Sciatic nerve (tissue), 2 donors: ENCODE measurements around the gene GRK3. TPM values are rescaled to one million over a fixed set of nuclear protein-coding genes. Genes with fewer than 3 reads are reported as not detected.
"Not testable (repeated sequence)": the region's sequence is repeated elsewhere in the genome, so short reads cannot be mapped to it uniquely, and the experiment has no call there.

Experiments
- ATAC-seq: fragments of 200-7000 bp; cut with Tn5 transposase; one replicate; pipeline ENCODE4 v1.9.1; 2020; ENCODE audit warnings: mild to moderate bottlenecking, moderate library complexity
- DNase-seq: peaks from one replicate; pipeline ENCODE4 v3.0.0-alpha.2; 2020; ENCODE audit warnings: low spot score
- intact Hi-C: fragments of 100-400 bp; cut with DNase I; formaldehyde crosslinking; loops from one replicate; pipeline ENCODE4 v1.14.2; 2022
- total RNA-seq: library from RNA; stranded (reverse); fragmentation: NEBNext Ultra II Directional; extraction: Animal tissue kit (Norgen Biotek cat#: 25700); gene quantifications from one replicate; pipeline ENCODE4 v1.2.1, GENCODE V29; 2021
- donor health status: DM: no; HTN: no; CAD: no.
- donor health status: DM: no; HTN: no; CAD: no.

Gene GRK3
- total RNA-seq, 1 donor from 2014 or later: 13.5 TPM

DNA sequence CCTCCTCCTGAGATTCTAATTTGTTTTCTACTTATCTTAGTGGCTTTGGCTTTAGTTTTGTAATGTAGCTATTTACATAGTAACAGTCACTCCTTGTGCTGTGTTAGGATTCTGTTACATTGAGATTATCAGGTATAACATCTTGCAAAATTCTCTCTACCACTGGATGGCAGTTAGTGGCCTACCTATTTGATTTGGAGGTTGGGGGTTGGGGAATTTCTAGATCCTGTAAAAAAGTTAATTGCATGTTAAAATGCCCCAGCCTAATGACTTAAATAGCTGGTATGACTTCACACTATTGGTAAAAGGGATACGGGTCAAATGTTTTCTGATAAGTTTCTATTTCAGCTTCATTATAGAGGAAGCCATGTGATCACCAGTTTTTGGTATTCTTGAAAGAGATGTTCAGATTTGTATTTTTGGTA, 2.8 kb downstream of the GRK3 start:
- no peak for ATAC-seq
- intact Hi-C loops: no loop called here

DNA sequence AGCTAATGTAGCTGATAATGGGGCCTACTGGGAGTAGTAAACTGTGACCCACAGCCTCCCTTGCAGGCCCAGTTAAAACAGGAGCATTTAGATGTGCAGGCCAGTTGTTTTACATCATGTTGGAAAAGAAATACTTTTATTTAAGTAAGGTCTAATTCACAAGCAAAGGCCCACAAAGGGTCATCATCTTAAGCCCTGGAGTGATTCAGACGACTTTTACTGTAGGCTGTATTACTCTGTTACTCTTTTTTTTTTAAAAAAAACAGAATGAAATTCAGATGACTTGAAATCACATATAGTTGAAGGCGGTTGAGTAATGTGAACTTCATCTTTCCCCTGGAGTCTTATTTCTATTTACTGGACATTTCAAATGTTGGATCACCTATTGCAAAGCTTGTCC, 3.6 kb downstream of the GRK3 start:
- ATAC-seq, DNase-seq, intact Hi-C loops: not testable (repeated sequence)

More for the DNA sequence above, 2.8 kb downstream of the GRK3 start:
- no peak for DNase-seq

DNA sequence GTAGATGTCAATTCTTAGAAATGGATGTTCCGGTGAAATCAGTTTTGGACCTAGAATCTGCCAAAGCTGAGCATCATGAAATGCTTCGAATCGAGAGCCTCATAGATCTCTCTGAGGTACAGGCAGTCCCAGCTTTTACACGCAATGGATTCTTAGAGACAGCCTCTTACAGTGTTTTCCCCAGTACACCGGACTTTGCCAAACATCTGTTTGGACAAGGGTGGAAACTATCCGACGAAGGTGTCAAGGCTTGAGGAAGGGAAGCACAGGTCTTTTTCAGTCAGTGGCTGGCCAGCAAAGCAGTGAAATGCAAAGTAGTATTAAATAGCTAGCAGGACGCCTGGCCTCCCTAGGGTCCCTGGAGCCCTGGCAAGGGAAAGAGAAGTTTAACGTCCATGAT, 4.9 kb downstream of the GRK3 start:
- DNase-seq (no peak), ATAC-seq (no peak)
- intact Hi-C loops: no loop called here

DNA sequence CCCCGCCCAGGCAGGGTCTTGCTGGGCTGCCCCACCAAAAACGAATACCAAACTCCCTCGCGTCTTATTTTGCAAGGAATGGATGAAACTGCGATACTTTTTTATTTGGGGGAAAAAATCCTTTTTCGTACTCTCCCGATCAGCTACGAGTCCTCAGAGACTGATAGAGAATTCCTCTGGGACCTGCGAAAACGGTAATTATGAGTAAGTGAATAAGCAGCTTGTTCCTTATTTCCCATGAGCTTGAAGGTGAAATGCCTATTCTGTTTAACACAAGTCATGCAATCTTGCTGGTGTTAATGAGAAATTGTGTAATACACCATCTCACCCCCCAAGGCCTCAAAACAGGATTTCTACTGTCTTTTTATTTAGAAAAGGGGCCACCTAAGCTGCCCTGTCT, 5.5 kb downstream of the GRK3 start:
- intact Hi-C loops: no loop called here
- DNase-seq (no peak), ATAC-seq (no peak)

DNA sequence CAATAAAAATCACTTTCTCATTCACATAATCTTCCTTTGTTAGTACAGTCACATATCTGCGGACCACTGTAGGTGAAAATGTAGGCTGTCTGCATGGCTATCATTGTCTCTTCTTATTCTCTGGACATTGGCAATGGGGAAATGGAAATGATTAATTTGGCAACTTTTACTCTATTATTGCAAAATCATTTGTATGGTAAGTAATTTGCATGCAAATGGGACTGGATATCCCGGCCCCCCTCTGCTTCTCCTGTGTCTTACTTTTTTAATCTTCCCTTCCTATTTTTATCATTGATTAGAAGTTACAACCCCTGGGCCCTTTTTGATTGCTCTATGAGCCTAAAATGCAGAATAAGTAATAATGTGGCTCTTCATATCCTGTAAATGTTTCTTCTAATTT, 6.0 kb downstream of the GRK3 start:
- ATAC-seq (no peak), DNase-seq (no peak)
- intact Hi-C loops: no loop called here

DNA sequence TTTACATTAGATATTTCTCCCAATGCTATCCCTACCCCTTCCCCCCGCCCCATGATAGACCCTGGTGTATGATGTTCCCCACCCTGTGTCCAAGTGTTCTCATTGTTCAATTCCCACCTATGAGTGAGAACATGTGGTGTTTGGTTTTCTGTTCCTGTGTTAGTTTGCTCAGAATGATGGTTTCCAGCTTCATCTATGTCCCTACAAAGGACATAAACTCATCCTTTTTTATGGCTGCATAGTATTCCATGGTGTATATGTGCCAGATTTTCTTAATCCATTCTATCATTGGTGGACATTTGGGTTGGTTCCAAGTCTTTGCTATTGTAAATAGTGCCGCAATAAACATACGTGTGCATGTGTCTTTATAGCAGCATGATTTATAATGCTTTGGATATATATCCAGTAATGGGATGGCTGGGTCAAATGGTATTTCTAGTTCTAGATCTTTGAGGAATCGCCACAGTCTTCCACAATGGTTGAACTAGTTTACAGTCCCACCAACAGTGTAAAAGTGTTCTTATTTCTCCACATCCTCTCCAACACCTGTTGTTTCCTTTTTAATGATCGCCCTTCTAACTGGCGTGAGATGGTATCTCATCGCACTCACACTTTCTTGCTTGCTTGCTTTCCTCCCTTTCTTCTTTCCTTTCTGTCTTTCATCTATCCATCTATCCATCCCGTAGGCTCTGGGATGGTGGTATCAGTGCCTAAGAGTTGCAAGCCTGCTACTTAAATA, 7.7 kb downstream of the GRK3 start:
- DNase-seq, ATAC-seq, intact Hi-C loops: not testable (repeated sequence)

DNA sequence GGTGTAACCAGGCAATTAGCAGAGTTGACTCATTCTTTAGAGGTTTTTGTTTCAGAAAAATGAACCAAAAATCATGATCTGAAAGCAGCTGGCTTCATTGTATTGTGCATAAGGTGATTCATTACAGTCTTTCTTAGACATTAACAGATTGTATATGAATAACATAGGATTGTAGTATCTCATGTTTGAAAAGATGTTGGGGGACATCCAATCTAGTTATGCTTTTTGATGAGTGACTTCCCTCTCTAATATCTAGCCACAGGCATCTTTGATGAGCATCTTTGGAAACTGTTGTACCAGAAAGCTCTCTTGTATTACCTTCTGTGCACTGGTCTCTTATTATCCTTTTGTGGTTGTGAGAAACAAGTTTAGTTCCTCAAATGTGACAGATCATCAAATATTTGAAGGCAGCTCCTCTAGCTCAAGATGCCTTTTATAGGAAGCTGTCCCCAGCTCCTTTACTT, 8.3 kb downstream of the GRK3 start:
- intact Hi-C loops: no loop called here
- ATAC-seq (no peak), DNase-seq (no peak)

DNA sequence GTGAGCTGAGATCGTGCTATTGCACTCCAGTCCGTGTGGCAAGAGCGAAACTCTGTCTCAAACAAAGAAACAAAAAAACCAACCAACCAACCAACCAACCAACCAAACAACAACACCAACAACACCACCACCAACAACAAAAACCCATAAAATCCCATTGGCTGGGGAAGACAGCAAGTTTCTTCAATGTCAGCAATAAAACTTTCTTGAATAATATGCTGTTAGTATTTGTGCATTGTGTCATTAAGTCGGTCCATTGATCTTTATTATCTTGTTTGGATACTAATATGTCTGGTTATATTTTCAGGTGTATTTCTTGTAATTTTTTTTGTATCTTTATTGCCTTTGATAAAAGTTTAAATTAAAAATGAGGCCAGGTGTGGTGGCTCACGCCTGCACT, 9.4 kb downstream of the GRK3 start:
- no peak for ATAC-seq
- no peak for DNase-seq
- intact Hi-C loops: no loop called here

DNA sequence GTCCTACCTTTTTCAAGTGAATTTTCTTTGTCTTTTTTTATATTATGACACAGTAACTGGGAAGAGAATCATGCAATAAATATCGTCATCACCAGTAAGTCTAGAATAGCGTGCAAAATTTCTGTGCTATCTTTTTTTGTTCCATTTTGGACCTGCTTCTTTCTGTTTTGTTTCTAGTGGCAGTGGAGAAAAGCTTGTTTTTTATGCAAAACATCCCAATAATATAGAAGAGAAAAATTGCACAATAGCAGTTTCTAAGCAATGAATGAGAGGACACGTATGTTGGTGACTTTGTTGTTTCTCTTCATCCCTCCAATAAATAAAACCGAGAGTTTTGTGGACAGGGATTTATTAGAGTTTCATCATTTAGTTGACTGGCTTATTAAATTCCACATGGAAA, 10.3 kb downstream of the GRK3 start:
- intact Hi-C loops: no loop called here
- DNase-seq (no peak), ATAC-seq (no peak)

DNA sequence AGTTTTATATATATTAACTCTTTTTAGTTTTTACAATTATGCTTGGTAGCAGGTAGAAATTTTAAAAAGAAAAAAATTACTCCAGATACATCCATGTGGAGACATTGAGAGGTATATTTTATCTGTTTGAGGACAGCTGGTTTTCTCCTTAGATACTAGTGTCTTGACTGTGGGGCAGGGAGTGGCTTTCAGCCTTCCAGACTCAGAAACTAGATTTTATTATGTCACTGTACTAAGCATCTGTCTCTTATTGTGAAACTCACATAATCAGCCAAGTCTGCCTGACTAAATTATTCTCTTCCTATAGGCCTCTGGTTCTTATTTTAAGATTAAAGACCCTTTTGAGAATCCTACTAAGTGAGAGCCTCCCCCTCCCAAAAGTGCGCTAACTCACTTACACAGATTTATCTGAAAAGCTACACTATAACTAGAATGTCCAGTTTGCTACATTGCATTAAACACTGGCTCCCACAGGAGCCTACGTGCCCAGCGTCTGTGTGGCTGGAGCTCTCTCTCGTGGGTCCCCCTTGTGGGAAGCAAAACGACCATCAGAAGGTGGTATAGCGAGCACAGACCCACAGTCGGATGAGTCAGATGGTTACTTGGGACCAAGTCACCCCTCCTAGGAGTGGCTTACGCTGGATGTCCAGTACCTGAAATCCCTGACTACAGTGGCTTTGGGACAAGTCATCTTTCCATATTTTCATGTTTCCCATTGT, 11.4 kb downstream of the GRK3 start:
- intact Hi-C loops, DNase-seq, ATAC-seq: not testable (repeated sequence)

DNA sequence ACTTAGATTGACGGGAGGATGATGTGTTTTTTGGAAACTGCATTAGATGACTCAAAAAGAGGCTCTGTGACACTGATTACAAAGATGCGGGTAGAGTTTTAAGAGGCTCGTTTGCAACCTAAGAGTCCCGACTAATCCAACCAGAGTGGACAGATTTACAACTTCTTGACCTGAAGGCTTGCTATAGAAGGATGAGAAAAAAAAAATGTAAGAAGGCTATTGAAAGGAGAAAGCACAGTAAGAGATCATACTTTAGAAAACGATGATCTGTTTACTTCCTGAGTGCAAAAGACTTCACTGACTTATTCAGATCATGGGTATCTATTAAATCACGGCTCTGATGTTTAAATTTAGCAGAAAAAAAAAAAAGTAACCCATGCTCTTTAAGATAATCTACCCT, 17.0 kb downstream of the GRK3 start:
- DNase-seq, intact Hi-C loops, ATAC-seq: not testable (repeated sequence)

DNA sequence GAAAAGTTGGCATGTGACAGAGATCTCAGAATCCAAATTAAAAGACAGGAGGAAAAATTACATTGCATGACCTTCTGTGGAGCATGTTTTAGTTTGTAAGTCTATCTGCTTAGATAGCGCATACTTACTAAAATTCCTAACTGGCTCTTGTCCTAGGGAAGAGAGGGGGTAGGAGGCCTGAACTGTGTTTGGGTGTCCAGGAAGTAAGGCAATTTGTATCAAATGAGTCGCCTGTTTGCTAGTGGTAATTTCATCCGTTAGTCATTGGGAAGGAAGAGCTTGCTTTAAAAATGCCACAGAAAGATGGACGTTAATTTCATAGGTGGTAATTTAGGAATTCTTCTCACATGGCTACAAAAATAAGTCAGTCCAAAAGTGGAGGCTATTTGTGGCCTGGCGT, 18.5 kb downstream of the GRK3 start:
- ATAC-seq: no peak
- intact Hi-C loops: no loop called here
- no peak for DNase-seq

DNA sequence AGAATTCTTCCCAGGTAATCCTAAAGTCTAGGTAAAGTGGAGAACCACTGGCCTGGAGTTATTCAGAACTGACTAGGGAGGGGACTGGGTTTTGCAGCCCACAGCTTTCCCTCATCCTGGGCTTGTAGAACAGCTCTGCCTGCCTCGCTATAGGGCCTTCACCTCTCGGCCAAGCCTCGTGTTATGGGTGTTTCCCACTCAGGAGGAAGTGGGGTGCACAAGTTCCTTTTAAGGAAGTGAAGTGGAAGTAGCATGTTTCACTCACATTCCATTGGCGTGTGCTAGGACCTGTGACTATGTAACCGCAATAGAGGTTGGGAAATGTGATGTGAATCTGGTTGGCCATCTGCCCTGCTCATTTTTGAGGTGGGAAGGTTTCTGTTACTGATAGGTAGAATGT, 20.5 kb downstream of the GRK3 start:
- ATAC-seq, intact Hi-C loops, DNase-seq: not testable (repeated sequence)

DNA sequence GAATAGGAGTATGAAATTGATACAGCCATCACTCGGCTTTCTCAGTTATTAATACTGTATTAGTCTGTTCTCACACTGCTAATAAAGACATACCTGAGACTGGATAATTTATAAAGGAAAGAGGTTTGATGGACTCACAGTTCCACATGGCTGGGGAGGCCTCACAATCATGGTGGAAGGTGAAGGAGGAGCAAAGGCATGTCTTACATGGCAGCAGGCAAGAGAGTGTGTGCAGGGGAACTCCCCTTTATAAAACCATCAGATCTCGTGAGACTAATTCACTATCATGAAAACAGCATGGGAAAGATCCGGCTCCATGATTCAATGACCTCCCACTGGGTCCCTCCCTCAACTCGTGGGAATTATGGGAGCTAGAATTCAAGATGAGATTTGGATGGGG, 25.2 kb downstream of the GRK3 start:
- intact Hi-C loops, ATAC-seq, DNase-seq: not testable (repeated sequence)

DNA sequence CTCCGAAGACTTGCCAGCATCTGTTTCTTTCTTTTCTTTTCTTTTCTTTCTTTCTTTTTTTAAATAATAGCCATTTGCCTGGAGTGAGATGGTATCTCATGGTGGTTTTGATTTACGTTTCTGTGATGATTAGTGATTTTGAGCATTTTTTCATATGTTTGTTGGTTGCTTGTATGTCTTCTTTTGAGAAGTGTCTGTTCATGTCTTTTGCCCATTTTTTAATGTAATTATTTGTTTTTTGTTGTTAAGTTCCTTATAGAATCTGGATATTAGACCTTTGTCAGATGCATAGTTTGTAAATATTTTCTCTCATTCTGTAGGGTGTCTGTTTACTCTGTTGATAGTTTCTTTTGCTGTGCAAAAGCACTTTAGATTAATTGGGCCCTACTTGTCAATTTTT, 28.8 kb downstream of the GRK3 start:
- DNase-seq, intact Hi-C loops, ATAC-seq: not testable (repeated sequence)

DNA sequence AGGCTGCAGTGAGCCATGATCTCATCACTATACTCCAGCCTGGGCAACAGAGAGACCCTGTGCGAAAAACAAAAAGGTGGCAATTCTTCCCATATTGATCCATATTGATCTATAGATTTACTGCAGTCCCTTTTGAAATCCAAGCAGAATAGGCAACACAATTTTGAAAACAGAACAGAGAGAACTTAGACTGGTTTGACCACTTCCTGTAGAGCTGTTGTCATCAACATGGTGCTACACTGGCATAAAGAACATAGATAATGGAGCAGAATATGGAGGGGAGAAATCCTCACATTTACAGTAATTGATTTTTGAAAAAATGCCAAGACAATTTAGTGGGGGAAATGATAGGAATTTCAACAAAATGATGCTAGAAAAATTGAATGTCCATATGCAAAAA, 34.1 kb downstream of the GRK3 start:
- DNase-seq (no peak), ATAC-seq (no peak)
- intact Hi-C loops: no loop called here

DNA sequence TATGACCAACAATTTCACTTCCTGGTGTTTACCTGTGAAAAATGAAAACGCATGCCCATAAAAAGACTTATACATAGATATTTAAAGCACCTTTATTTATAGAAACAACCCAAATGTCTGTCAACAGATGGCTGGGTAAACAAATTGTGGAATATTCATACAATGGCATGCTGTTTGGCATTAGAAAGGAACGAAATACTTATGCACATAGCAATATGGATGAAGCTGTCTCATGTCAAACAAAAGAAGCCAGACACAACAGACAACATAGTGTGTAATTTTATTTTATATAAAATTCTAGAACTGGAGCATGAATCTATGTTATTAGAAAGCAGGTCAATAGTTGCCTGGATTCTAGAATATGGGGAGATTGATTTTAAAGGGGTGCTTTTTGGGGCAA, 38.0 kb downstream of the GRK3 start:
- intact Hi-C loops: no loop called here
- DNase-seq (no peak), ATAC-seq (no peak)

DNA sequence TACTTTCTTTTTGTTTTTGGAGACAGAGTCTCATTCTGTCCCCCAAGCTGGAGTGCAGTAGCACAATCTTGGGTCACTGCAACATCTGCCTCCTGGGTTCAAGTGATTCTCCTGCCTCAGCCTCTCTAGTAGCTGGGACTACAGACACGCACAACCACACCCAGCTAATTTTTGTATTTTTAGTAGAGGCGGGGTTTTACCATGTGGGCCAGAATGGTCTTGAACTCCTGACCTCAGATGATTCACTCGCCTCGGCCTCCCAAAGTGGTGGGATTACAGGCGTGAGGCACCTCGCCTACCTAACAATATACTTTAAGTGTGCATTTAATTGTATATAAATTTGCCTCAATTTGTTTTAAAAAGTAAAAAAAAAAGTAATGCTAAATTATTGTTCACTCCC, 38.4 kb downstream of the GRK3 start:
- no peak for DNase-seq
- intact Hi-C loops: no loop called here
- ATAC-seq: no peak

DNA sequence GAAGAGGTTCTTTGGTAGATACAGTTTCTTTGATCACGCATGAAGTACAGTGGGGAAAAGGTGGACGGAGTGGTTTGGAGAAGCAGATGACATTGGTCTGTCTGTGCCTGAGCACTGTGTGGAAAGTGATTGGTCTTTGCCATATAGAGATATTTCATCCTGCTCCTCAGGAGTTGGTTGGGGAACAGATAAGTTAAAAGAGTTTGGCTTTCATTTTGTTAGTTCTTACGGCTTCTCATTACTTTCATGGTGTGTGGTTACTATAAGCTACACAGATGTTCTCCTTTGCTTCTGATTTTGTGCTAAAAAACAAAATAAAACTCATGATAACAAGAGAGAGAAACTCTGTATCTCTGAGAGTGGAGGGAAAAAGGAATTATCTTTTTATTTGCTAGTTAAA, 40.7 kb downstream of the GRK3 start:
- intact Hi-C loops, ATAC-seq, DNase-seq: not testable (repeated sequence)

DNA sequence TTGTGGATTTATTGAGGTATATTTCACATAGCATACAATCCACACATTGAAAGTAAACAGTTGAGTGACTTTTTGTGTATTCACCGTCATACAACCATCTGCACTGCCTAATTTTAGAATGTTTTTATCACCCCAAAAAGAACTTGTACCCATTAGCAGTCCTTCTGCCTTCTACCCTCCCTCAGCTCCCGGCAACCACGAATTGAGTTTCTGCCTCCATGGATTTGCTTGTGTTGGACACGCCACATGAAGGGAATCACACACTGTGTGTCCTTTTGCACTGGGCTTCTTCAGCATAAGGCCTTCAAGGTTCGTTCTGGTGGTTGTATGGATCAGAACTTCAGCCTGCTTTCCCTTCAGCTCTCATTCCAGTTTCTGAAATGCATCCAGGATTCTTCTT, 41.1 kb downstream of the GRK3 start:
- ATAC-seq, DNase-seq, intact Hi-C loops: not testable (repeated sequence)
